Choroid plexus epithelial cell (primary cell): Measurements from ENCODE around the gene PLCL2.

ENCODE experiments used
- DNase-seq: peaks from one replicate; pipeline ENCODE4 v3.0.0-alpha.2; 2010; ENCODE audit warnings: low read depth
- H3K4me3 ChIP-seq: 2 replicates; pipeline ENCODE4 v1.5.1; 2011; ENCODE audit warnings: low read depth, mild to moderate bottlenecking, control low read depth, low read length, moderate library complexity
- TF ChIP-seq, protein P1 (sequence below): conservative IDR thresholded peaks from 2 replicates; pipeline ENCODE4 v1.5.1; 2011; ENCODE audit warnings: low read depth, mild to moderate bottlenecking, control low read depth, inconsistent platforms, low read length, moderate library complexity

The PLCL2 gene

DNA sequence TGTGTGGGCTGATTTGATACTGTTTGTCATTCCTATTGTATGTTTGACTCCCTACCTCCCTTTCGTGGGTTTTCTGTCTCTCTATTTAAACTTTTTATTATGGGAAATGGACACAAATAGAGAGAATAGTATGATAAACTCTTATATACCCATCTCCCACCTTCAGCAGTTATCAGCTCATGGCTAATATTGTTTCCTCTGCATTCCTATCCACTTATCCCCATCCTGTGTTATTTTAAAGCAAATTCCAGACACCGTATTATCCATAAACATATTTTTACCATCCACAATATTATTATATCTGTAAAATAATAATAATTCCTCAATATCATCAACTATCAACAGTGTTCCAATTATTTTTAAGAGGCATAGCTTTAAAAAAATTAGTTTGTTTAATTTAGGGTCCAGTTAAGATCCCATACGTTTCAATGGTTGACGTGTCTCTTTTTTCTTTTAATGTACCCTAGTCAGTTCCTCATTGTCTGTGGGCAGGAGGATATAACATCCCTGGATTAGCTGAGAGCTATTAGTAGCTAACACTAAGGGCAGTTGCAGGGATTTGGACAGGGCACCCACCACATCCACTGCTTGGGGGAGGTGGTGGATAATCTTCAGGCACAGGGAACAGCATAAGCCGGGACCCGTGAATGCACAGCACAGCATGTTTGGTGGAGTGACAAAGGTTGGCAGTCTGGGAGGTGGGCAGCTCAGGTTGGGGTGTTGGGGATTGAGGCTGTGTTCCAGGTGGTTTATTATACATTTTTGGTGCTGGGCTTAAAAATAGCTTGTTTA is 23.5 kb downstream of the PLCL2 start:
- no peak overlapping the region for H3K4me3 ChIP-seq
- no peak for DNase-seq
- TF ChIP-seq, protein P1, sequence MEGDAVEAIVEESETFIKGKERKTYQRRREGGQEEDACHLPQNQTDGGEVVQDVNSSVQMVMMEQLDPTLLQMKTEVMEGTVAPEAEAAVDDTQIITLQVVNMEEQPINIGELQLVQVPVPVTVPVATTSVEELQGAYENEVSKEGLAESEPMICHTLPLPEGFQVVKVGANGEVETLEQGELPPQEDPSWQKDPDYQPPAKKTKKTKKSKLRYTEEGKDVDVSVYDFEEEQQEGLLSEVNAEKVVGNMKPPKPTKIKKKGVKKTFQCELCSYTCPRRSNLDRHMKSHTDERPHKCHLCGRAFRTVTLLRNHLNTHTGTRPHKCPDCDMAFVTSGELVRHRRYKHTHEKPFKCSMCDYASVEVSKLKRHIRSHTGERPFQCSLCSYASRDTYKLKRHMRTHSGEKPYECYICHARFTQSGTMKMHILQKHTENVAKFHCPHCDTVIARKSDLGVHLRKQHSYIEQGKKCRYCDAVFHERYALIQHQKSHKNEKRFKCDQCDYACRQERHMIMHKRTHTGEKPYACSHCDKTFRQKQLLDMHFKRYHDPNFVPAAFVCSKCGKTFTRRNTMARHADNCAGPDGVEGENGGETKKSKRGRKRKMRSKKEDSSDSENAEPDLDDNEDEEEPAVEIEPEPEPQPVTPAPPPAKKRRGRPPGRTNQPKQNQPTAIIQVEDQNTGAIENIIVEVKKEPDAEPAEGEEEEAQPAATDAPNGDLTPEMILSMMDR, result no peak

DNA sequence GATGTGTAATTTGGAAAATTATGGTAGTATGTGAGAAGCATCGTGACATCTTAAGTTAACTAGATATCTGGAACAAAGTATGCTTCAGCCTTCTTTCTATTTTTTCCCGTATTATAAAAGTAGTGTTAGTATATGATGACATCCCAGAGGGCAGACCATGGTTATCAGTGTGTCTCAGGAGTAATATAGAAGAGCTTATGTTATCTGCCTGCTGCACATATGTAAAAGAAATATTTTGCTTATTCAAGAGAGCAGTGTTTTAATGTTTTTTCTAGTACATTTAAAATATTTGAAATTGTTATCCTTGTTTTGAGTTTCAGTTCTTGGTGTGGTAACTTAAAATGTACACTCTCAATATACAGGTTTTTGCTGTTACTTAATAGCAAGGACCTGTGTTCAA is 24.1 kb downstream of the PLCL2 start:
- no peak overlapping the region for H3K4me3 ChIP-seq
- TF ChIP-seq, protein P1, result no peak
- no peak for DNase-seq

DNA sequence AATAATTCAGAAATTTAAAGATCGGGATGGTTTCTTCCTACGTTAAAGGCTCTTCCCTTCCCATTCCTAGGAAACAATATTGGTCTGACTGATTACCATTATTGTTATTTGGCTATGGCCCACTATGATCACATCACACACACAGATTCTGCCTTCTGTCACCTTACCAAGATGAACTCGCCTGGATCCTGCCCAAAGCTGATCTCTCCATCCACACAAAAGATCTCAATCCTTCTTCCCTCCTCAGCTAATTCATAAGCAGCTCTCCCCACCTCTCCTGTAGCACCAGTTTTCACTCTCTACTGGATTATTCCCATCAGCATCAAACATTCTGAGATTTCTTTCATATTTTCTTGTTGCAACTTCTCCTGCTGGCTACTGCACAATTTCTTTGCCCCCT is 25.0 kb downstream of the PLCL2 start:
- TF ChIP-seq, protein P1, result no peak

DNA sequence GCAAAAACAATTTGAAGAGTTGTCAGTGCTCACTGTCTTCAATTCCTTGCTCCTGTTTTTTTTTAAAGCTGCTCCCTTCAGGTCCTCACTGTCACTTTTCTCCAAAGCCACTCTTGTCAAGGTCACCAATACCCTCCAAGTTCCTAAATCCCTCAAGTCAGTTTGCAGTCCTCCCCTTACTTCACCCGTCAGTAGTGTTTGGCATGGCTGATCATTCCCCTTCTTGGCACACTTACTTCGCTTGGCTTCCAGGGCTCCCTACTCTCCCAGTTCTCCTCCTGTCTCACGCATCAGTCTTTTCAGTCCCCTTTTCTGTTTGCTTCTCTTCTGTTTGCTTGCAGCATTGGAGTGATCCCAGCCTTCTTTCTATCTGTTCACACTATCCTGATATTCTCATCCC is 25.5 kb downstream of the PLCL2 start:
- no peak for DNase-seq
- no peak overlapping the region for H3K4me3 ChIP-seq
- TF ChIP-seq, protein P1, result no peak

More for the DNA sequence above, 25.0 kb downstream of the PLCL2 start:
- no peak overlapping the region for H3K4me3 ChIP-seq
- no peak for DNase-seq

DNA sequence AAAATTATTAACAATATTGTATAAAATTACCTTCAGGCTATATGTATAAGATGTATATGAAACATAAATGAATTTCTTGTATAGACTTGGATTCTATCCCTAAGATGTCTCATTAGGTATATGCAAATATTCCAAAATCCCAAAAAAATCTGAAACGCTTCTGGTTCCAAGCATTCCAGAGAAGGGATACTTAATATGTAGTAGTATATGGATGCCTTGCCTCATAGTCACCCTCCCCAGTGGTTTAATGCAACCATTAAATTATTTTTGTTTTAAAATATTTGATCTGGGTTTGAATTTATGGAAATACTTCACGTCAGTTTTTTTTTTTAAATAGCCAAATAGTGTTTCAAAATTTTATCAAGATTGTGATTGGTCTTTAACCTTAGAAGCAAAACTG is 27.2 kb downstream of the PLCL2 start:
- TF ChIP-seq, protein P1, result no peak
- DNase-seq, result no peak
- H3K4me3 ChIP-seq, result no peak overlapping the region

DNA sequence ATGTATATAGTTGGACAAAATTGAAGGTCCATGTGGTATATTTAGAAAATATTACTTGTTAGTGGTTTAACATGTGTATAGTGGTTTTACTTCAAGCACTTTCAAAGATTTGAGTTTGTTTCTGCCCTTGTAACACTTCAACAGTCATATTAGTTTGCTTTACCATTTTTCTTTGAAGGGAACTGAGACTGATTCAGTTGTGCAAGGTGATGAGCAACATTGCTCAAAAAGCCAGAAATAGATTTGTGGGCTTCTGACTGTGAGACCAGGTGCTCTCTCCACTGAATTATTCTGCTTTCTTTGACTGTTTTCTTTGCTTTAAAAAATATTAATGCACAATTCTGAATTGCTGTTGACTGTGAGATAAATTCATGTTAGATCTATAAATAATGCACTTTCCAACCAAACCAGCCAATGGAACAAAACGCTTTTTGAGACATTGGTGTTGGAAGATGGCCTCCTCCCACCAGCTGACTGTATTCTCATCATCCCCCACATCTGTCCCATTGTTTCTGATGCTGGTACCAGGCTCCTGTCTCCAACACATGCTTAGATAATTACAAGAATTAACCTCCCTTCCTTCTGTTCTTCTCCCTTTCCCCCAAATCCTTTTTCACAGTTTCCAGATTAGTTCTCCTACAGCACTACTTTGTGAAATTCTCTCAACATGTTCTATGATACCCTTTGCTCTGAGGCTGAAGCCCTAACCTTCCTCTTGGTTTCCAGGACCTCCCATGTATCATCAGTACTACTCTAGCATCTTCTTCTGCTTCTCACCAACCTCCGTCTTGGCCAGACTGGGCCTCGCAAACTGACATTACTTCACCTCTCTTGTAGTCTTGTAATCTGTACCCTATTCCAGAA is 27.9 kb downstream of the PLCL2 start:
- TF ChIP-seq, protein P1, result no peak
- no peak for DNase-seq
- no peak overlapping the region for H3K4me3 ChIP-seq
